ENCODE data around the gene PAX5. TPM values are rescaled to one million over a fixed set of nuclear protein-coding genes. Genes with fewer than 3 reads are reported as not detected.

The PAX5 gene
- total RNA-seq, 4 donors from 2014 or later = not detected

- TF ChIP-seq EP300 (IDR thresholded peaks at IDR 0.05) = no peak
- TF ChIP-seq POLR2A (IDR thresholded peaks at IDR 0.05) = no peak
- TF ChIP-seq CTCF (IDR thresholded peaks at IDR 0.05) = no peak
- no peak overlapping the region for H3K4me3 ChIP-seq
- H3K27me3 ChIP-seq = no peaks in the 10 kb centered on the region
- no peak for DNase-seq (ENCODE audit: low spot score in 2 of 2)
- H3K4me1 ChIP-seq = no peaks in the 10 kb centered on the region
- no peak overlapping the region for H3K27ac ChIP-seq
- WGBS, 2 donors = 87 to 88% methylated on average over 6 of the region's 6 CpGs
- H3K36me3 ChIP-seq = no peaks in the 10 kb centered on the region
- no peaks in the 10 kb centered on the region for H3K9me3 ChIP-seq
Measured at GRCh38 chr9:36900856-36901220, 133.2 kb downstream of the PAX5 start.

- Histone ChIP-seq H3K9me3 (no peaks in the 10 kb centered on the region), H3K27me3 (no peaks in the 10 kb centered on the region), H3K4me1 (no peaks in the 10 kb centered on the region), H3K27ac (no peak overlapping the region), H3K36me3 (no peaks in the 10 kb centered on the region), H3K4me3 (no peak overlapping the region)
- DNase-seq (ENCODE audit: low spot score in 2 of 2) = no peak
- no peak for TF ChIP-seq EP300 (IDR thresholded peaks at IDR 0.05)
- TF ChIP-seq CTCF (IDR thresholded peaks at IDR 0.05) = no peak
- TF ChIP-seq POLR2A (IDR thresholded peaks at IDR 0.05) = no peak
- WGBS, 2 donors = 84% methylated on average over 15 to 18 of the region's 18 CpGs
Measured at GRCh38 chr9:36900136-36900855, 133.8 kb downstream of the PAX5 start.

- no peak overlapping the region for H3K4me3 ChIP-seq
- no peak for TF ChIP-seq POLR2A (IDR thresholded peaks at IDR 0.05)
- WGBS, 2 donors = 81 to 87% methylated on average over 4 of the region's 4 CpGs
- no peaks in the 10 kb centered on the region for H3K36me3 ChIP-seq
- H3K9me3 ChIP-seq = no peaks in the 10 kb centered on the region
- H3K27me3 ChIP-seq = no peaks in the 10 kb centered on the region
- no peak for DNase-seq (ENCODE audit: low spot score in 2 of 2)
- H3K27ac ChIP-seq = no peak overlapping the region
- H3K4me1 ChIP-seq = no peaks in the 10 kb centered on the region
Measured at GRCh38 chr9:36899406-36899805, 134.7 kb downstream of the PAX5 start.

GRCh38 chr9:36898431-36899020 lies 135.5 kb downstream of the PAX5 start:
- H3K9me3 ChIP-seq = no peaks in the 10 kb centered on the region
- no peaks in the 10 kb centered on the region for H3K36me3 ChIP-seq
- no peak for DNase-seq (ENCODE audit: low spot score in 2 of 2)
- no peaks in the 10 kb centered on the region for H3K27me3 ChIP-seq
- WGBS, 2 donors = 72 to 81% methylated on average over 10 to 17 of the region's 18 CpGs
- TF ChIP-seq EP300 (IDR thresholded peaks at IDR 0.05) (no peak), POLR2A (IDR thresholded peaks at IDR 0.05) (no peak), CTCF (IDR thresholded peaks at IDR 0.05) (no peak)
- H3K27ac ChIP-seq = no peak overlapping the region
- no peak overlapping the region for H3K4me3 ChIP-seq
- H3K4me1 ChIP-seq = no peaks in the 10 kb centered on the region

GRCh38 chr9:36897478-36897877 lies 136.6 kb downstream of the PAX5 start:
- DNase-seq (ENCODE audit: low spot score in 2 of 2) = no peak
- H3K4me3 ChIP-seq = no peak overlapping the region
- H3K27ac ChIP-seq = no peak overlapping the region
- H3K9me3 ChIP-seq = no peaks in the 10 kb centered on the region
- no peaks in the 10 kb centered on the region for H3K4me1 ChIP-seq
- no peak for TF ChIP-seq EP300 (IDR thresholded peaks at IDR 0.05)
- no peak for TF ChIP-seq CTCF (IDR thresholded peaks at IDR 0.05)
- no peak for TF ChIP-seq POLR2A (IDR thresholded peaks at IDR 0.05)
- WGBS, 2 donors = 22 to 25% methylated on average over 2 of the region's 2 CpGs
- no peaks in the 10 kb centered on the region for H3K36me3 ChIP-seq
- peaks cover 0 to under 1% of the 10 kb centered on the region in 2 donors for H3K27me3 ChIP-seq
